ENCODE results near the gene C9orf50. TPM values are rescaled to one million over a fixed set of nuclear protein-coding genes. Genes with fewer than 3 reads are reported as not detected.

Gene C9orf50
- total and polyA plus RNA-seq, 2 experiments from 2014 or later = not detected

GRCh38 chr9:129582855-129583254, 38.0 kb downstream of the C9orf50 start:
- no peaks in the 10 kb centered on the region for H3F3A ChIP-seq (replicated peaks; ENCODE audit: low read depth)
- no peaks in the 10 kb centered on the region for H3K36me3 Mint-ChIP-seq (ENCODE audit: low read depth)
- no peaks in the 10 kb centered on the region for H3K79me2 ChIP-seq (replicated peaks; ENCODE audit: insufficient read depth)
- DNase-seq (ENCODE audit: low spot score) = no peak
- no peak for ATAC-seq
- peaks cover 3% of the 10 kb centered on the region; the same call in 1 of the 2 replicates for H3K4me1 ChIP-seq (ENCODE audit: insufficient read depth)
- peaks cover 25% of the 10 kb centered on the region for H3K4me1 Mint-ChIP-seq
- H2AFZ ChIP-seq = no peak overlapping the region
- H3K27ac Mint-ChIP-seq = no peak overlapping the region
- no peaks in the 10 kb centered on the region for H4K20me1 ChIP-seq (replicated peaks; ENCODE audit: insufficient read depth)
- H3K36me3 ChIP-seq (ENCODE audit: insufficient read depth) = no peaks in the 10 kb centered on the region
- TF ChIP-seq CREB1 (CRISPR knock-in tag; IDR thresholded peaks at IDR 0.05; ENCODE audit: low read depth) (no peak), EZH2phosphoT487 (IDR thresholded peaks at IDR 0.05; ENCODE audit: unreplicated experiment) (no peak), POLR2AphosphoS5 (IDR thresholded peaks at IDR 0.05; ENCODE audit: low read depth) (no peak), ZNF331 (CRISPR knock-in tag; IDR thresholded peaks at IDR 0.05; ENCODE audit: low read depth) (no peak), JUNB (IDR thresholded peaks at IDR 0.05; ENCODE audit: unreplicated experiment) (no peak), ZNF114 (CRISPR knock-in tag; IDR thresholded peaks at IDR 0.05) (no peak), EZH2 (IDR thresholded peaks at IDR 0.05; ENCODE audit: low read depth, unreplicated experiment) (no peak), NANOG (IDR thresholded peaks at IDR 0.05; ENCODE audit: borderline replicate concordance) (no peak), ZNF462 (CRISPR knock-in tag; IDR thresholded peaks at IDR 0.05) (no peak), STAT1 (IDR thresholded peaks at IDR 0.05; ENCODE audit: unreplicated experiment) (no peak)
- TF ChIP-seq, protein P1, sequence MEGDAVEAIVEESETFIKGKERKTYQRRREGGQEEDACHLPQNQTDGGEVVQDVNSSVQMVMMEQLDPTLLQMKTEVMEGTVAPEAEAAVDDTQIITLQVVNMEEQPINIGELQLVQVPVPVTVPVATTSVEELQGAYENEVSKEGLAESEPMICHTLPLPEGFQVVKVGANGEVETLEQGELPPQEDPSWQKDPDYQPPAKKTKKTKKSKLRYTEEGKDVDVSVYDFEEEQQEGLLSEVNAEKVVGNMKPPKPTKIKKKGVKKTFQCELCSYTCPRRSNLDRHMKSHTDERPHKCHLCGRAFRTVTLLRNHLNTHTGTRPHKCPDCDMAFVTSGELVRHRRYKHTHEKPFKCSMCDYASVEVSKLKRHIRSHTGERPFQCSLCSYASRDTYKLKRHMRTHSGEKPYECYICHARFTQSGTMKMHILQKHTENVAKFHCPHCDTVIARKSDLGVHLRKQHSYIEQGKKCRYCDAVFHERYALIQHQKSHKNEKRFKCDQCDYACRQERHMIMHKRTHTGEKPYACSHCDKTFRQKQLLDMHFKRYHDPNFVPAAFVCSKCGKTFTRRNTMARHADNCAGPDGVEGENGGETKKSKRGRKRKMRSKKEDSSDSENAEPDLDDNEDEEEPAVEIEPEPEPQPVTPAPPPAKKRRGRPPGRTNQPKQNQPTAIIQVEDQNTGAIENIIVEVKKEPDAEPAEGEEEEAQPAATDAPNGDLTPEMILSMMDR (conservative IDR thresholded peaks at IDR 0.05; ENCODE audit: low read depth in 2 of 2) = no peak
- TF ChIP-seq, protein P2, sequence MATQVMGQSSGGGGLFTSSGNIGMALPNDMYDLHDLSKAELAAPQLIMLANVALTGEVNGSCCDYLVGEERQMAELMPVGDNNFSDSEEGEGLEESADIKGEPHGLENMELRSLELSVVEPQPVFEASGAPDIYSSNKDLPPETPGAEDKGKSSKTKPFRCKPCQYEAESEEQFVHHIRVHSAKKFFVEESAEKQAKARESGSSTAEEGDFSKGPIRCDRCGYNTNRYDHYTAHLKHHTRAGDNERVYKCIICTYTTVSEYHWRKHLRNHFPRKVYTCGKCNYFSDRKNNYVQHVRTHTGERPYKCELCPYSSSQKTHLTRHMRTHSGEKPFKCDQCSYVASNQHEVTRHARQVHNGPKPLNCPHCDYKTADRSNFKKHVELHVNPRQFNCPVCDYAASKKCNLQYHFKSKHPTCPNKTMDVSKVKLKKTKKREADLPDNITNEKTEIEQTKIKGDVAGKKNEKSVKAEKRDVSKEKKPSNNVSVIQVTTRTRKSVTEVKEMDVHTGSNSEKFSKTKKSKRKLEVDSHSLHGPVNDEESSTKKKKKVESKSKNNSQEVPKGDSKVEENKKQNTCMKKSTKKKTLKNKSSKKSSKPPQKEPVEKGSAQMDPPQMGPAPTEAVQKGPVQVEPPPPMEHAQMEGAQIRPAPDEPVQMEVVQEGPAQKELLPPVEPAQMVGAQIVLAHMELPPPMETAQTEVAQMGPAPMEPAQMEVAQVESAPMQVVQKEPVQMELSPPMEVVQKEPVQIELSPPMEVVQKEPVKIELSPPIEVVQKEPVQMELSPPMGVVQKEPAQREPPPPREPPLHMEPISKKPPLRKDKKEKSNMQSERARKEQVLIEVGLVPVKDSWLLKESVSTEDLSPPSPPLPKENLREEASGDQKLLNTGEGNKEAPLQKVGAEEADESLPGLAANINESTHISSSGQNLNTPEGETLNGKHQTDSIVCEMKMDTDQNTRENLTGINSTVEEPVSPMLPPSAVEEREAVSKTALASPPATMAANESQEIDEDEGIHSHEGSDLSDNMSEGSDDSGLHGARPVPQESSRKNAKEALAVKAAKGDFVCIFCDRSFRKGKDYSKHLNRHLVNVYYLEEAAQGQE (IDR thresholded peaks at IDR 0.05; ENCODE audit: unreplicated experiment) = no peak
- TF ChIP-seq, protein P3, sequence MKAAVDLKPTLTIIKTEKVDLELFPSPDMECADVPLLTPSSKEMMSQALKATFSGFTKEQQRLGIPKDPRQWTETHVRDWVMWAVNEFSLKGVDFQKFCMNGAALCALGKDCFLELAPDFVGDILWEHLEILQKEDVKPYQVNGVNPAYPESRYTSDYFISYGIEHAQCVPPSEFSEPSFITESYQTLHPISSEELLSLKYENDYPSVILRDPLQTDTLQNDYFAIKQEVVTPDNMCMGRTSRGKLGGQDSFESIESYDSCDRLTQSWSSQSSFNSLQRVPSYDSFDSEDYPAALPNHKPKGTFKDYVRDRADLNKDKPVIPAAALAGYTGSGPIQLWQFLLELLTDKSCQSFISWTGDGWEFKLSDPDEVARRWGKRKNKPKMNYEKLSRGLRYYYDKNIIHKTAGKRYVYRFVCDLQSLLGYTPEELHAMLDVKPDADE (IDR thresholded peaks at IDR 0.05) = no peak
- H3K27ac ChIP-seq (ENCODE audit: low read depth) = no peak overlapping the region
- no peaks in the 10 kb centered on the region for H3K27me3 ChIP-seq (ENCODE audit: insufficient read depth)
- H3K27me3 Mint-ChIP-seq (ENCODE audit: insufficient read depth, low read depth, poor library complexity) = peaks cover 13% of the 10 kb centered on the region
- no peak overlapping the region for H3K4me3 ChIP-seq
- H3K4me3 Mint-ChIP-seq = no peak overlapping the region
- H3K9me2 ChIP-seq (ENCODE audit: insufficient read depth) = no peaks in the 10 kb centered on the region
- H3K9me3 Mint-ChIP-seq = no peaks in the 10 kb centered on the region
- H3K4me2 ChIP-seq = no peak overlapping the region

All from GM23338 (cell line).